IPS-11a (cell line): ENCODE measurements around the gene LYL1.

Experiments
- H3K4me3 ChIP-seq: one replicate; pipeline ENCODE4 v1.5.1; 2013; ENCODE audit warnings: low read depth, low read length, control low read depth

LYL1 gene

GRCh38 chr19:13102666-13103580 is at the start of gene LYL1:
LYL1 (minus strand) TSS chr19:13102858; CDS start chr19:13101171, 1,687 bp downstream.
- no peak within 1 kb of the TSS for H3K4me3 ChIP-seq

GRCh38 chr19:13151605-13152355 is 49.1 kb upstream of the LYL1 start:
- H3K4me3 ChIP-seq: peak overlapping the region; percentile 97

- H3K4me3 ChIP-seq: peak overlapping the region; percentile 94
Measured at GRCh38 chr19:13150931-13151604, 48.4 kb upstream of the LYL1 start.

- H3K4me3 ChIP-seq: peak within 1 kb of the TSS; percentile 94
Measured at GRCh38 chr19:13150187-13150930, 47.7 kb upstream of the LYL1 start, which contains the start of the genes IER2 and STX10. IER2 (plus strand) TSS chr19:13150411; CDS start chr19:13153187, 2,776 bp downstream. STX10 (minus strand) TSS chr19:13150375; CDS start chr19:13150173, 202 bp downstream.

GRCh38 chr19:13149628-13150186 is 47.0 kb upstream of the LYL1 start:
- peak overlapping the region; percentile 94 for H3K4me3 ChIP-seq

- H3K4me3 ChIP-seq: peak overlapping the region; percentile 94
Measured at GRCh38 chr19:13149173-13149627, 46.5 kb upstream of the LYL1 start.

- H3K4me3 ChIP-seq: no peak overlapping the region
Measured at GRCh38 chr19:13146763-13147563, 44.3 kb upstream of the LYL1 start.

GRCh38 chr19:13139633-13140311 is 37.1 kb upstream of the LYL1 start:
- no peak overlapping the region for H3K4me3 ChIP-seq

- no peak overlapping the region for H3K4me3 ChIP-seq
Measured at GRCh38 chr19:13138916-13139198, 36.2 kb upstream of the LYL1 start.

GRCh38 chr19:13138171-13138915 is 35.7 kb upstream of the LYL1 start:
- no peak overlapping the region for H3K4me3 ChIP-seq

GRCh38 chr19:13137290-13137794 is 34.7 kb upstream of the LYL1 start:
- H3K4me3 ChIP-seq: no peak overlapping the region

- H3K4me3 ChIP-seq: no peak overlapping the region
Measured at GRCh38 chr19:13135068-13136062, 32.7 kb upstream of the LYL1 start.

- no peak overlapping the region for H3K4me3 ChIP-seq
Measured at GRCh38 chr19:13134626-13135025, 32.0 kb upstream of the LYL1 start.

GRCh38 chr19:13133241-13133870 is 30.7 kb upstream of the LYL1 start:
- H3K4me3 ChIP-seq: no peak overlapping the region

- H3K4me3 ChIP-seq: no peak overlapping the region
Measured at GRCh38 chr19:13132471-13133180, 30.0 kb upstream of the LYL1 start.
